DMS79 (cell line): ENCODE results near the gene DDX21.
"Not testable (repeated sequence)": the region's sequence is repeated elsewhere in the genome, so short reads cannot be mapped to it uniquely, and the experiment has no call there.

Experiments
- DNase-seq: peaks from one replicate; lab custom pipeline; 2025; lab: John Stamatoyannopoulos, UW

The DDX21 gene

GRCh38 chr10:68955832-68956532 is at the start of gene DDX21:
DDX21 (plus strand) TSS chr10:68956170; CDS start chr10:68956226, 56 bp downstream.
- peak; percentile 54 for DNase-seq

- no peak for DNase-seq
Observed at GRCh38 chr10:68924593-68924992, 31.4 kb upstream of the DDX21 start.

GRCh38 chr10:68925489-68925888 is 30.5 kb upstream of the DDX21 start:
- DNase-seq: no peak

- DNase-seq: not testable (repeated sequence)
Observed at GRCh38 chr10:68929157-68929556, 26.8 kb upstream of the DDX21 start.

- DNase-seq: not testable (repeated sequence)
Observed at GRCh38 chr10:68929888-68930287, 26.1 kb upstream of the DDX21 start.

GRCh38 chr10:68932860-68933259 is 23.1 kb upstream of the DDX21 start:
- not testable (repeated sequence) for DNase-seq

- no peak for DNase-seq
Observed at GRCh38 chr10:68934994-68935393, 21.0 kb upstream of the DDX21 start.

- no peak for DNase-seq
Observed at GRCh38 chr10:68938117-68938516, 17.9 kb upstream of the DDX21 start.

- no peak for DNase-seq
Observed at GRCh38 chr10:68938884-68939283, 17.1 kb upstream of the DDX21 start.

- not testable (repeated sequence) for DNase-seq
Observed at GRCh38 chr10:68940917-68941316, 15.1 kb upstream of the DDX21 start.

GRCh38 chr10:68950598-68950997 is 5.4 kb upstream of the DDX21 start:
- DNase-seq: no peak

- no peak for DNase-seq
Observed at GRCh38 chr10:68954904-68955303, 1.1 kb upstream of the DDX21 start.

GRCh38 chr10:68955355-68955831 is 577 bp upstream of the DDX21 start:
- no peak for DNase-seq

- DNase-seq: no peak
Observed at GRCh38 chr10:68957284-68957615, 1.3 kb downstream of the DDX21 start.

GRCh38 chr10:68957654-68958053 is 1.7 kb downstream of the DDX21 start:
- no peak for DNase-seq

GRCh38 chr10:68959695-68960527 is 3.9 kb downstream of the DDX21 start:
- no peak for DNase-seq

GRCh38 chr10:68963151-68963550 is 7.2 kb downstream of the DDX21 start:
- DNase-seq: no peak

- DNase-seq: no peak
Observed at GRCh38 chr10:68973975-68974374, 18.0 kb downstream of the DDX21 start.

GRCh38 chr10:68975936-68976473 is 20.0 kb downstream of the DDX21 start:
- not testable (repeated sequence) for DNase-seq

- DNase-seq: not testable (repeated sequence)
Observed at GRCh38 chr10:68979738-68980137, 23.8 kb downstream of the DDX21 start.

- DNase-seq: no peak
Observed at GRCh38 chr10:68981074-68981473, 25.1 kb downstream of the DDX21 start.

GRCh38 chr10:68982389-68982788 is 26.4 kb downstream of the DDX21 start:
- DNase-seq: no peak

- DNase-seq: no peak
Observed at GRCh38 chr10:68987611-68988010, 31.6 kb downstream of the DDX21 start.
